Ovary (tissue), 3 donors: ENCODE measurements around the gene AFAP1.

ENCODE experiments used
- CTCF ChIP-seq, 3 donors: fragments of 450-650 bp in 2 of 3; fragments of 200-600 bp in 1 of 3; IDR thresholded peaks; one replicate each; pipeline versions ENCODE4 v1.5.1 to v1.8.0; 2016 to 2022; ENCODE audit warnings: antibody characterized with exemption in 3 of 3, mild to moderate bottlenecking in 1 of 3
- EP300 ChIP-seq: sonication (generic); formaldehyde crosslinking; IDR thresholded peaks from one replicate; pipeline ENCODE4 v1.6.1; 2017; ENCODE audit warnings: antibody characterized with exemption
- donor health status: DM: no; HTN: no; CAD: no.

DNA sequence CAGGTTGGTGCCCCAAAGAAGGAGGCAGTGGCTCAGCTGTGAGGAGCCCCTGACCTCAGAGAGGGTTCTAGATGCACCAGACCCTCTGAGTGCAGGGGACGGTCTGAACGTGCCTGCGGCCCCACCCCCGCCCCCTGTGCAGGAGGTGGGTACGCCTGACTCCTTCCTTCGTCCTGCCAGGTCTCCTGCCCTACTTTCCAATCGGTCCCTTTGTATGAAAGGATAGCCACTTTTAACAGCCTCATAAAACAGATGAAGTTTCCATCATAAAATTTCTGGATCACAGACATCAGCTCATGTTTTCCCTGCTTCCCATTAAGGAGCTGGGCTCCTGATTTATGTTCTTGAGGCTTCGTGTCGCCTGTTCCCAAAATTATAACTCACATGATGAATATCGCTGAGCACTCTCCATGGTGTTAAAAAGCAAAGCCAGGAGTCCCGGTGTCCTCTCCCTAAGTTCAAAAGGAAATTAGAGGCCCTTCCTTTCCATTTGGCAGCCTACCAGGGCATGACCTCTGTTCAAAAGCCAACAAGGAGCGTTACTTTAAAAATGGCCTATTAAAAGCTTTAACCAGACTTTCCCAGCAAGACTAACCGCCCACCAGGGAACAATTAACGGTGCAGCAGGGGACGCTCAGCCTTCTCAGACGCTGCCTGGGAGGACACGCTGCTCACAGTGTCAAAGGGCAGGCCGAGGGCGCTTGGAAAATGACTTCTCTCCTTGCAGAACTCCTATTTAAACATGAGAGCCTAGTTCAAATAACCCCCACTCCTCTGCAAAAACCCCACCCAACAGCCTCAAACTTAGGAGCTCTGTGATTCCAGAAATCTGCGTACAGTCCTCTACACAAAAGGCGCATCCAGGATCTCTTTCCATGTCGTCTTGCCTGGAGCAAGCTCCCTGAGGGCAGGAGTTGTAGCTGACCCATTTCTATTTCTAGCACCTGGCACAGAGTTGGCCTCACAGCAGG is 181.9 kb downstream of the AFAP1 start:
- TF ChIP-seq EP300 = no peak
- no peak for TF ChIP-seq CTCF (IDR thresholded peaks at IDR 0.05)
